Measurements from ENCODE around the gene ERCC4.

- no peak for TF ChIP-seq CTCF (conservative IDR thresholded peaks at IDR 0.05)
- no peak for TF ChIP-seq ZFX (IDR thresholded peaks at IDR 0.05)
Observed at GRCh38 chr16:13898233-13898632, 21.7 kb upstream of the ERCC4 start.
